Lower leg skin (tissue), 4 donors: ENCODE data around the gene MAGEL2. TPM values are rescaled to one million over a fixed set of nuclear protein-coding genes. Genes with fewer than 3 reads are reported as not detected.

Source experiments
- DNase-seq, 2 donors: peaks; one replicate each; pipeline ENCODE4 v3.0.0-alpha.2; 2019; ENCODE audit warnings: low spot score in 2 of 2
- H3K4me3 ChIP-seq: fragments of 200-600 bp; sonication (generic); 2 replicates; pipeline ENCODE4 v1.5.1; 2017; ENCODE audit warnings: mild to moderate bottlenecking, low read depth; ENCODE audit not compliant: poor library complexity, severe bottlenecking
- CTCF ChIP-seq, 3 donors: fragments of 450-650 bp; IDR thresholded peaks; one replicate each; pipeline ENCODE4 v1.5.1; 2016; ENCODE audit warnings: antibody characterized with exemption in 3 of 3, mild to moderate bottlenecking in 3 of 3, moderate library complexity in 2 of 3
- POLR2A ChIP-seq, 2 donors: fragments of 450-650 bp; IDR thresholded peaks; one replicate each; pipeline ENCODE4 v1.6.1; 2016 to 2017; ENCODE audit warnings: antibody characterized with exemption in 2 of 2, mild to moderate bottlenecking in 1 of 2, moderate library complexity in 1 of 2
- WGBS, 2 donors: methylation state at CpG; one replicate each; pipeline ENCODE4 v1.1.5; 2018; 5-methylcytosine and 5-hydroxymethylcytosine counted together
- intact Hi-C: fragments of 100-400 bp; cut with DNase I; formaldehyde crosslinking; loops from one replicate; pipeline ENCODE4 v1.15.0; 2023; ENCODE audit warnings: low total_unique reads
- total RNA-seq, 4 donors: library from RNA; depleted of rRNA; stranded (reverse); fragments of >200 nt; gene quantifications; one replicate each; pipeline ENCODE4 v1.1.0, GENCODE V29; 2016

Gene MAGEL2
- total RNA-seq, 4 donors from 2014 or later = 0.06 TPM; not detected in 3

- 25 to 34% methylated on average over 6 of the region's 6 CpGs for WGBS, 2 donors
- intact Hi-C loops = loop anchor here (10.0 kb wide), 2 partner anchors 144 to 1856 kb away; no protein-coding TSS in a partner anchor
- DNase-seq = no peak
- TF ChIP-seq CTCF (IDR thresholded peaks at IDR 0.05) (no peak), POLR2A (IDR thresholded peaks at IDR 0.05) (no peak)
- no peak overlapping the region for H3K4me3 ChIP-seq
Measured at GRCh38 chr15:23648920-23649515, 1.4 kb upstream of the MAGEL2 start.

GRCh38 chr15:23647001-23647295, 719 bp downstream of the MAGEL2 start:
- no peak for TF ChIP-seq CTCF (IDR thresholded peaks at IDR 0.05)
- no peak for TF ChIP-seq POLR2A (IDR thresholded peaks at IDR 0.05)
- 69 to 74% methylated on average over 17 of the region's 17 CpGs for WGBS, 2 donors
- H3K4me3 ChIP-seq = no peak overlapping the region
- intact Hi-C loops = loop anchor here (10.0 kb wide), 2 partner anchors 142 to 1858 kb away; no protein-coding TSS in a partner anchor
- DNase-seq = no peak

GRCh38 chr15:23646165-23647000, 1.3 kb downstream of the MAGEL2 start:
- 92 to 95% methylated on average over 45 to 47 of the region's 51 CpGs for WGBS, 2 donors
- no peak for TF ChIP-seq POLR2A (IDR thresholded peaks at IDR 0.05)
- TF ChIP-seq CTCF (IDR thresholded peaks at IDR 0.05) = no peak
- H3K4me3 ChIP-seq = no peak overlapping the region
- intact Hi-C loops = loop anchor here (10.0 kb wide), 2 partner anchors 142 to 1858 kb away; no protein-coding TSS in a partner anchor
- DNase-seq = no peak

- 88 to 93% methylated on average over 40 of the region's 40 CpGs for WGBS, 2 donors
- TF ChIP-seq POLR2A (IDR thresholded peaks at IDR 0.05) (no peak), CTCF (IDR thresholded peaks at IDR 0.05) (no peak)
- intact Hi-C loops = loop anchor here (10.0 kb wide), 2 partner anchors 141 to 1859 kb away; no protein-coding TSS in a partner anchor
- no peak overlapping the region for H3K4me3 ChIP-seq
- no peak for DNase-seq
Measured at GRCh38 chr15:23645371-23646164, 2.1 kb downstream of the MAGEL2 start.

- intact Hi-C loops = loop anchor here (10.0 kb wide), 2 partner anchors 140 to 1860 kb away; no protein-coding TSS in a partner anchor
- DNase-seq = no peak
- 87 to 97% methylated on average over 10 to 13 of the region's 13 CpGs for WGBS, 2 donors
Measured at GRCh38 chr15:23644829-23645228, 2.8 kb downstream of the MAGEL2 start.

More at GRCh38 chr15:23644829-23645228, 2.8 kb downstream of the MAGEL2 start:
- H3K4me3 ChIP-seq = no peak overlapping the region
- TF ChIP-seq POLR2A (IDR thresholded peaks at IDR 0.05) = no peak
- TF ChIP-seq CTCF (IDR thresholded peaks at IDR 0.05) = no peak
